GM10266 (cell line): ENCODE data around the gene ADGRB2.

Experiments used
- DNase-seq: peaks from one replicate; pipeline ENCODE4 v3.0.0; 2012; ENCODE audit errors: extremely low spot score
- CTCF ChIP-seq: IDR thresholded peaks from 2 replicates; pipeline ENCODE4 v1.5.1; 2012; ENCODE audit warnings: mild to moderate bottlenecking, low read depth; ENCODE audit not compliant: control insufficient read depth, insufficient read depth; ENCODE audit errors: missing control alignments

Gene ADGRB2

DNA sequence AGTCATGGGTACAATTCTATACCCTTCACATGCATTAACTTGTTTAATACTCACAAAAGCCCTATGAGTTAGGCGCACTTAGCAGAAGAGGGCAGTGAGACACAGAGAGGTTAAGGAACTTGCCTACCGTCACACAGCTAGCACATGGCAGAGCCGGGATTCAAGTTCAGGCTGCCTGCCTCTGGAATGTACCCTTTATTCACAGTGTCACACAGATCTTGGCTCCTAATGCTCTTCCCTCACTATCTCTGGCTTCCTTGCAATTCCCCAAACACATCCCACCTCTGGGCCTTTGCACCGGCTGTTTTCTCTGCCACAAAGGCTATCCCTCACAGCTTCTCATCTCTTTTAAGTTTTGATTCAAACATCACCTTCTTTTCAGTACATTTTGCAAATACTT lies 85.5 kb downstream of the ADGRB2 start:
- no peak for TF ChIP-seq CTCF
- DNase-seq: no peak

DNA sequence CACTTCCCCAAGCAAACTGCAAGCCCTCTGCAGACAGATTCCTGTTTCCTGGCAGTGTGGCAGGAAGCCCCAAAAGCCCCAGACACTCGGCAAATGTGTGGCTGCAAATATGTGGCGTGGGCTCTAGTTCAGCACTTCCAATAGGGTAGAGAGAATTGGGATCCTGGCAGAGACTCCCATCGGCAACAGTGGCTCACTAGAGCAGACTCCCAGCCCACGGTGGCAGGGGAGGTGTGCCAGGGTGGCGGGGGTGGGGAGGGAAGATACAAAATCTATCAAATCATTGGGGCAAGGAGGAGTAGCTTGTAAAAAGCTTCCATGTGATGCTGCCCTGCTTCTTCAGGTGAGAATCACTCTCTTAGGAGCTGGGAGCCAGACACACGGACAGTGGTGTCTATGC lies 86.2 kb downstream of the ADGRB2 start:
- no peak for DNase-seq
- TF ChIP-seq CTCF: no peak

DNA sequence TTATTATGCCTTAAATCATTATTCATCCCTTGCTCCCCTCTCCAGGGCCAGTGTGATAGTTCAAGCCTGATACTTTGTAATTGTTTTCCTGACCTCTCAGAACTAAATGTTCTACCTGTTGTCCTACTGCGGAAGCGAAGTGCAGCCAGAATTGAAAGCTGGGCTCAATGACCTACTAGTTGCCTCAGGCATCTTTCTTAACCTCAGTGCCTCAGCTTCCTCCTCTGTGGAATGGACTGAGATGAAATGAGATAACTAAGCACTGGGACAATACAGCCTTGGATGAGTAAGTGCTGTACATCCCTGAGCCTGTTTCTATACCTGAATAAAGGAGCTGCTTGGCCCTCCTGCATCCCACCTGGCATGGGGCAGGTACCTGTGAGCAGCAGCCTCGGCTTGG lies 86.7 kb downstream of the ADGRB2 start:
- no peak for DNase-seq
- no peak for TF ChIP-seq CTCF
